GM23338 (cell line): ENCODE measurements around the gene AMER1.

Experiments
- CREB1 ChIP-seq: fragments of 250-450 bp; sonication (Bioruptor Pico); IDR thresholded peaks from 2 replicates; pipeline ENCODE4 v1.5.0; 2020; ENCODE audit warnings: low read depth, mild to moderate bottlenecking, moderate library complexity
- EZH2 ChIP-seq: fragments of 200-600 bp; sonication (generic); IDR thresholded peaks from one replicate; pipeline ENCODE4 v1.8.0; 2017; ENCODE audit warnings: antibody characterized with exemption, mild to moderate bottlenecking, low read depth; ENCODE audit not compliant: unreplicated experiment
- EZH2phosphoT487 ChIP-seq: fragments of 200-600 bp; sonication (generic); IDR thresholded peaks from one replicate; pipeline ENCODE4 v1.8.1; 2018; ENCODE audit warnings: antibody characterized with exemption; ENCODE audit not compliant: unreplicated experiment
- JUNB ChIP-seq: IDR thresholded peaks from one replicate; pipeline ENCODE4 v1.6.1; 2016; ENCODE audit warnings: antibody characterized with exemption; ENCODE audit not compliant: unreplicated experiment
- NANOG ChIP-seq: IDR thresholded peaks from 2 replicates; pipeline ENCODE4 v1.6.1; 2016; ENCODE audit warnings: antibody characterized with exemption, borderline replicate concordance
- POLR2AphosphoS5 ChIP-seq: IDR thresholded peaks from 2 replicates; pipeline ENCODE4 v1.6.1; 2016; ENCODE audit warnings: antibody characterized with exemption, low read depth
- STAT1 ChIP-seq: IDR thresholded peaks from one replicate; pipeline ENCODE4 v1.6.1; 2016; ENCODE audit warnings: antibody characterized with exemption; ENCODE audit not compliant: unreplicated experiment
- ZNF114 ChIP-seq: fragments of 250-450 bp; sonication (Bioruptor Pico); IDR thresholded peaks from 2 replicates; pipeline ENCODE4 v1.5.0; 2020; ENCODE audit warnings: mild to moderate bottlenecking, moderate library complexity
- ZNF331 ChIP-seq: fragments of 250-450 bp; sonication (Bioruptor Pico); IDR thresholded peaks from 2 replicates; pipeline ENCODE4 v1.5.0; 2020; ENCODE audit warnings: low read depth, mild to moderate bottlenecking, moderate library complexity
- TF ChIP-seq, protein P1 (sequence below), 2 experiments: fragments of 200-600 bp in 1 of 2; sonication (generic) in 1 of 2; conservative IDR thresholded peaks; 2 replicates each; pipeline versions ENCODE4 v1.5.1 to v1.6.1; 2016 to 2017; ENCODE audit warnings: antibody characterized with exemption in 2 of 2, low read depth in 2 of 2, mild to moderate bottlenecking in 2 of 2, moderate library complexity in 1 of 2
- TF ChIP-seq, protein P2 (sequence below): IDR thresholded peaks from one replicate; pipeline ENCODE4 v1.6.1; 2018; ENCODE audit warnings: antibody characterized with exemption; ENCODE audit not compliant: unreplicated experiment
- TF ChIP-seq, protein P3 (sequence below): IDR thresholded peaks from 2 replicates; pipeline ENCODE4 v1.6.1; 2016; ENCODE audit warnings: antibody characterized with exemption
- TF ChIP-seq, protein P4 (sequence below): fragments of 250-450 bp; sonication (Bioruptor Pico); IDR thresholded peaks from 2 replicates; pipeline ENCODE4 v1.5.0; 2020; ENCODE audit warnings: mild to moderate bottlenecking, moderate library complexity

DNA sequence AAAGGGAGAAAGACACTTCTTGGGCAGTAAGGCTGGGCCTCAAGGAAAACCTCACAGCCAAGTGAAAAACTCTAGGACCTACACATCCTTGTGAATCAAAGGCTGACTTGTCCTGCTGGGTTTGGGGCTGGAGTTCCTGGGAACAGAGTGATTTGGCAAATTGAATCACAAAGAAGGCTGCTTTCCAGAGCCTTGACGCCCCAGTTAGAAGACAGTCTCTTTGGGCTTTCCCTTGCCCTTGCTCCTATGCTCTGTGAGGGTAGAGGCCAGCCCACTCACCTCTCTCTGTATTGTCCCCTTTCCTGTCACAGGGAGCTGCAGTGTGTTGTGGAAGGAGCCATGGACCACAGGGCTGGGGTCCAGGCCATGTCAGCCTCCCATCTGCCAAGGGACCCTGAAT, 9.6 kb downstream of the AMER1 start:
- TF ChIP-seq, protein P1, sequence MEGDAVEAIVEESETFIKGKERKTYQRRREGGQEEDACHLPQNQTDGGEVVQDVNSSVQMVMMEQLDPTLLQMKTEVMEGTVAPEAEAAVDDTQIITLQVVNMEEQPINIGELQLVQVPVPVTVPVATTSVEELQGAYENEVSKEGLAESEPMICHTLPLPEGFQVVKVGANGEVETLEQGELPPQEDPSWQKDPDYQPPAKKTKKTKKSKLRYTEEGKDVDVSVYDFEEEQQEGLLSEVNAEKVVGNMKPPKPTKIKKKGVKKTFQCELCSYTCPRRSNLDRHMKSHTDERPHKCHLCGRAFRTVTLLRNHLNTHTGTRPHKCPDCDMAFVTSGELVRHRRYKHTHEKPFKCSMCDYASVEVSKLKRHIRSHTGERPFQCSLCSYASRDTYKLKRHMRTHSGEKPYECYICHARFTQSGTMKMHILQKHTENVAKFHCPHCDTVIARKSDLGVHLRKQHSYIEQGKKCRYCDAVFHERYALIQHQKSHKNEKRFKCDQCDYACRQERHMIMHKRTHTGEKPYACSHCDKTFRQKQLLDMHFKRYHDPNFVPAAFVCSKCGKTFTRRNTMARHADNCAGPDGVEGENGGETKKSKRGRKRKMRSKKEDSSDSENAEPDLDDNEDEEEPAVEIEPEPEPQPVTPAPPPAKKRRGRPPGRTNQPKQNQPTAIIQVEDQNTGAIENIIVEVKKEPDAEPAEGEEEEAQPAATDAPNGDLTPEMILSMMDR (conservative IDR thresholded peaks at IDR 0.05; ENCODE audit: low read depth in 2 of 2), result no peak
- no peak for TF ChIP-seq EZH2phosphoT487
- no peak for TF ChIP-seq POLR2AphosphoS5
- TF ChIP-seq, protein P2, sequence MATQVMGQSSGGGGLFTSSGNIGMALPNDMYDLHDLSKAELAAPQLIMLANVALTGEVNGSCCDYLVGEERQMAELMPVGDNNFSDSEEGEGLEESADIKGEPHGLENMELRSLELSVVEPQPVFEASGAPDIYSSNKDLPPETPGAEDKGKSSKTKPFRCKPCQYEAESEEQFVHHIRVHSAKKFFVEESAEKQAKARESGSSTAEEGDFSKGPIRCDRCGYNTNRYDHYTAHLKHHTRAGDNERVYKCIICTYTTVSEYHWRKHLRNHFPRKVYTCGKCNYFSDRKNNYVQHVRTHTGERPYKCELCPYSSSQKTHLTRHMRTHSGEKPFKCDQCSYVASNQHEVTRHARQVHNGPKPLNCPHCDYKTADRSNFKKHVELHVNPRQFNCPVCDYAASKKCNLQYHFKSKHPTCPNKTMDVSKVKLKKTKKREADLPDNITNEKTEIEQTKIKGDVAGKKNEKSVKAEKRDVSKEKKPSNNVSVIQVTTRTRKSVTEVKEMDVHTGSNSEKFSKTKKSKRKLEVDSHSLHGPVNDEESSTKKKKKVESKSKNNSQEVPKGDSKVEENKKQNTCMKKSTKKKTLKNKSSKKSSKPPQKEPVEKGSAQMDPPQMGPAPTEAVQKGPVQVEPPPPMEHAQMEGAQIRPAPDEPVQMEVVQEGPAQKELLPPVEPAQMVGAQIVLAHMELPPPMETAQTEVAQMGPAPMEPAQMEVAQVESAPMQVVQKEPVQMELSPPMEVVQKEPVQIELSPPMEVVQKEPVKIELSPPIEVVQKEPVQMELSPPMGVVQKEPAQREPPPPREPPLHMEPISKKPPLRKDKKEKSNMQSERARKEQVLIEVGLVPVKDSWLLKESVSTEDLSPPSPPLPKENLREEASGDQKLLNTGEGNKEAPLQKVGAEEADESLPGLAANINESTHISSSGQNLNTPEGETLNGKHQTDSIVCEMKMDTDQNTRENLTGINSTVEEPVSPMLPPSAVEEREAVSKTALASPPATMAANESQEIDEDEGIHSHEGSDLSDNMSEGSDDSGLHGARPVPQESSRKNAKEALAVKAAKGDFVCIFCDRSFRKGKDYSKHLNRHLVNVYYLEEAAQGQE, result no peak
- TF ChIP-seq EZH2, result no peak
- no peak for TF ChIP-seq JUNB
- no peak for TF ChIP-seq STAT1
- TF ChIP-seq NANOG, result no peak
- TF ChIP-seq ZNF114 (CRISPR knock-in tag), result no peak
- TF ChIP-seq, protein P3, sequence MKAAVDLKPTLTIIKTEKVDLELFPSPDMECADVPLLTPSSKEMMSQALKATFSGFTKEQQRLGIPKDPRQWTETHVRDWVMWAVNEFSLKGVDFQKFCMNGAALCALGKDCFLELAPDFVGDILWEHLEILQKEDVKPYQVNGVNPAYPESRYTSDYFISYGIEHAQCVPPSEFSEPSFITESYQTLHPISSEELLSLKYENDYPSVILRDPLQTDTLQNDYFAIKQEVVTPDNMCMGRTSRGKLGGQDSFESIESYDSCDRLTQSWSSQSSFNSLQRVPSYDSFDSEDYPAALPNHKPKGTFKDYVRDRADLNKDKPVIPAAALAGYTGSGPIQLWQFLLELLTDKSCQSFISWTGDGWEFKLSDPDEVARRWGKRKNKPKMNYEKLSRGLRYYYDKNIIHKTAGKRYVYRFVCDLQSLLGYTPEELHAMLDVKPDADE, result no peak
- TF ChIP-seq CREB1, result no peak
- no peak for TF ChIP-seq ZNF331 (CRISPR knock-in tag)
- TF ChIP-seq, protein P4, sequence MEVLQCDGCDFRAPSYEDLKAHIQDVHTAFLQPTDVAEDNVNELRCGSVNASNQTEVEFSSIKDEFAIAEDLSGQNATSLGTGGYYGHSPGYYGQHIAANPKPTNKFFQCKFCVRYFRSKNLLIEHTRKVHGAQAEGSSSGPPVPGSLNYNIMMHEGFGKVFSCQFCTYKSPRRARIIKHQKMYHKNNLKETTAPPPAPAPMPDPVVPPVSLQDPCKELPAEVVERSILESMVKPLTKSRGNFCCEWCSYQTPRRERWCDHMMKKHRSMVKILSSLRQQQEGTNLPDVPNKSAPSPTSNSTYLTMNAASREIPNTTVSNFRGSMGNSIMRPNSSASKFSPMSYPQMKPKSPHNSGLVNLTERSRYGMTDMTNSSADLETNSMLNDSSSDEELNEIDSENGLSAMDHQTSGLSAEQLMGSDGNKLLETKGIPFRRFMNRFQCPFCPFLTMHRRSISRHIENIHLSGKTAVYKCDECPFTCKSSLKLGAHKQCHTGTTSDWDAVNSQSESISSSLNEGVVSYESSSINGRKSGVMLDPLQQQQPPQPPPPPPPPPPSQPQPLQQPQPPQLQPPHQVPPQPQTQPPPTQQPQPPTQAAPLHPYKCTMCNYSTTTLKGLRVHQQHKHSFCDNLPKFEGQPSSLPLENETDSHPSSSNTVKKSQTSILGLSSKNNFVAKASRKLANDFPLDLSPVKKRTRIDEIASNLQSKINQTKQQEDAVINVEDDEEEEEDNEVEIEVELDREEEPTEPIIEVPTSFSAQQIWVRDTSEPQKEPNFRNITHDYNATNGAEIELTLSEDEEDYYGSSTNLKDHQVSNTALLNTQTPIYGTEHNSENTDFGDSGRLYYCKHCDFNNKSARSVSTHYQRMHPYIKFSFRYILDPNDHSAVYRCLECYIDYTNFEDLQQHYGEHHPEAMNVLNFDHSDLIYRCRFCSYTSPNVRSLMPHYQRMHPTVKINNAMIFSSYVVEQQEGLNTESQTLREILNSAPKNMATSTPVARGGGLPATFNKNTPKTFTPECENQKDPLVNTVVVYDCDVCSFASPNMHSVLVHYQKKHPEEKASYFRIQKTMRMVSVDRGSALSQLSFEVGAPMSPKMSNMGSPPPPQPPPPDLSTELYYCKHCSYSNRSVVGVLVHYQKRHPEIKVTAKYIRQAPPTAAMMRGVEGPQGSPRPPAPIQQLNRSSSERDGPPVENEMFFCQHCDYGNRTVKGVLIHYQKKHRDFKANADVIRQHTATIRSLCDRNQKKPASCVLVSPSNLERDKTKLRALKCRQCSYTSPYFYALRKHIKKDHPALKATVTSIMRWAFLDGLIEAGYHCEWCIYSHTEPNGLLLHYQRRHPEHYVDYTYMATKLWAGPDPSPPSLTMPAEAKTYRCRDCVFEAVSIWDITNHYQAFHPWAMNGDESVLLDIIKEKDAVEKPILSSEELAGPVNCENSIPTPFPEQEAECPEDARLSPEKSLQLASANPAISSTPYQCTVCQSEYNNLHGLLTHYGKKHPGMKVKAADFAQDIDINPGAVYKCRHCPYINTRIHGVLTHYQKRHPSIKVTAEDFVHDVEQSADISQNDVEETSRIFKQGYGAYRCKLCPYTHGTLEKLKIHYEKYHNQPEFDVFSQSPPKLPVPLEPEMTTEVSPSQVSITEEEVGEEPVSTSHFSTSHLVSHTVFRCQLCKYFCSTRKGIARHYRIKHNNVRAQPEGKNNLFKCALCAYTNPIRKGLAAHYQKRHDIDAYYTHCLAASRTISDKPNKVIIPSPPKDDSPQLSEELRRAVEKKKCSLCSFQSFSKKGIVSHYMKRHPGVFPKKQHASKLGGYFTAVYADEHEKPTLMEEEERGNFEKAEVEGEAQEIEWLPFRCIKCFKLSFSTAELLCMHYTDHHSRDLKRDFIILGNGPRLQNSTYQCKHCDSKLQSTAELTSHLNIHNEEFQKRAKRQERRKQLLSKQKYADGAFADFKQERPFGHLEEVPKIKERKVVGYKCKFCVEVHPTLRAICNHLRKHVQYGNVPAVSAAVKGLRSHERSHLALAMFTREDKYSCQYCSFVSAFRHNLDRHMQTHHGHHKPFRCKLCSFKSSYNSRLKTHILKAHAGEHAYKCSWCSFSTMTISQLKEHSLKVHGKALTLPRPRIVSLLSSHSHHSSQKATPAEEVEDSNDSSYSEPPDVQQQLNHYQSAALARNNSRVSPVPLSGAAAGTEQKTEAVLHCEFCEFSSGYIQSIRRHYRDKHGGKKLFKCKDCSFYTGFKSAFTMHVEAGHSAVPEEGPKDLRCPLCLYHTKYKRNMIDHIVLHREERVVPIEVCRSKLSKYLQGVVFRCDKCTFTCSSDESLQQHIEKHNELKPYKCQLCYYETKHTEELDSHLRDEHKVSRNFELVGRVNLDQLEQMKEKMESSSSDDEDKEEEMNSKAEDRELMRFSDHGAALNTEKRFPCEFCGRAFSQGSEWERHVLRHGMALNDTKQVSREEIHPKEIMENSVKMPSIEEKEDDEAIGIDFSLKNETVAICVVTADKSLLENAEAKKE, result no peak
